Measurements from ENCODE around the gene DGKI. TPM values are rescaled to one million over a fixed set of nuclear protein-coding genes. Genes with fewer than 3 reads are reported as not detected.

Gene DGKI
- total and polyA plus RNA-seq, 2 donors (not counting 1 experiment from before 2014, with no cell fraction given) = not detected

DNA sequence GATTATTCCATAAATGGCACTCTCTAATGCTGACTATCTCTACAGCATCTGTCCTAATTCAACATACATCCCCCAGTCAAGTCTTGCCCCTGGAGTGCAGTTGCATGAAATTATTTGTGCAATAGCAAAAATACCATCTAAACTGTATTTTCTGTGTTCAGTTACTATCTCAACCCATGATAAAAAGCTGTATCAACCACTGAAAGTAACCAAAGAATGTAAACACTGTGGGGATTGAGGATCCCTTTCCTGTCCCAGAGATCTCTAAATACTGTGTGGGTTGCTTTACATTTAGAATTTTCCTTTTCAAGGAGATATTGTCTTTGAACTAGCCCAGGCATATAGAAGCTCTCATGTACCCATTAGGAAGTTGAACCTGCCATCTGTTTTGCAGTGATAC, 23.9 kb upstream of the DGKI start:
- H3K4me3 Mint-ChIP-seq = no peak overlapping the region
- CTCF ChIA-PET = interaction anchor here (1.2 kb wide), 1 partner anchor 17 kb away, joined by 3 read pairs; no protein-coding TSS in a partner anchor

DNA sequence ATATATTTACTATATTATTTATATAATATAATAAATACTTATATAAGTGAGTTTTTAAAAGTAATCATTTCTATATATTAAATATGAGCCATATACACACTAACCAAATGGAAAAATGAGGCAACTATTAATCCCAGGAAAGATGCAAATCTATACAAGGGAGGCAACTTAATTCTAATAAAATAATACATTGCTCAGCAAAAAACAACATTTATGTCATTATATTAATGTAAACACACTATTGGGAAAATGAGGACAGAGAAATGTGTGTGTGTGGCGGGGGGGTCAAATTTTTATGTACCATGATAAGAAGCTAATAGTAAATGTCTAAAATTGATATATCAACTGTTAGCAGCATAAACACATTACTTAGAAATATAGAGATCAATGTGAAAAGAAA, 23.3 kb upstream of the DGKI start:
- Histone ChIP-seq H4K20me1 (ENCODE audit: control insufficient read depth, insufficient read depth, low read length, poor library complexity, severe bottlenecking) (no peaks in the 10 kb centered on the region), H3K79me2 (ENCODE audit: control insufficient read depth, insufficient read depth, low read length) (no peaks in the 10 kb centered on the region), H2AFZ (ENCODE audit: insufficient read depth, low read depth, low read length, poor library complexity, severe bottlenecking) (no peak overlapping the region), H3K27ac (ENCODE audit: low read length in 2 of 2) (no peak overlapping the region), H3K9ac (ENCODE audit: low read length) (no peak overlapping the region), H3K4me2 (replicated peaks; ENCODE audit: low read depth, low read length, poor library complexity, severe bottlenecking) (no peak overlapping the region), H3K36me3 (replicated peaks in 1 of 2; ENCODE audit: control extremely low read depth in 1 of 2, control insufficient read depth in 1 of 2, extremely low read depth in 1 of 2, insufficient read depth in 2 of 2, low read length in 1 of 2) (peaks cover 5 to 14% of the 10 kb centered on the region in 2 experiments), H3K4me3 (ENCODE audit: control extremely low read depth in 1 of 5, extremely low read depth in 1 of 5, insufficient read depth in 1 of 5, low read depth in 2 of 5, low read length in 4 of 5) (no peak overlapping the region), H3K9me3 (ENCODE audit: control extremely low read depth in 1 of 3, control insufficient read depth in 2 of 3, insufficient read depth in 1 of 3, low read length in 2 of 3) (peaks cover 0 to 9% (median 5%) of the 10 kb centered on the region in 3 donors), H3K27me3 (replicated peaks in 1 of 4; ENCODE audit: control extremely low read depth in 1 of 4, control insufficient read depth in 3 of 4, insufficient read depth in 4 of 4, low read length in 3 of 4) (no peaks in the 10 kb centered on the region), H3K4me1 (ENCODE audit: control insufficient read depth in 2 of 2, insufficient read depth in 2 of 2, low read length in 2 of 2) (no peaks in the 10 kb centered on the region)
- ChIA-PET CTCF (interaction anchor here (1.2 kb wide), 1 partner anchor 17 kb away, joined by 3 read pairs; no protein-coding TSS in a partner anchor), POLR2A (no interaction called here)
- H3K27ac Mint-ChIP-seq = no peak overlapping the region
- no peak overlapping the region for H3K4me3 Mint-ChIP-seq
- no peak for TF ChIP-seq EZH2 (IDR thresholded peaks at IDR 0.05; ENCODE audit: borderline replicate concordance, insufficient read depth, low read depth, low read length, poor library complexity, severe bottlenecking)
- TF ChIP-seq, protein P1, sequence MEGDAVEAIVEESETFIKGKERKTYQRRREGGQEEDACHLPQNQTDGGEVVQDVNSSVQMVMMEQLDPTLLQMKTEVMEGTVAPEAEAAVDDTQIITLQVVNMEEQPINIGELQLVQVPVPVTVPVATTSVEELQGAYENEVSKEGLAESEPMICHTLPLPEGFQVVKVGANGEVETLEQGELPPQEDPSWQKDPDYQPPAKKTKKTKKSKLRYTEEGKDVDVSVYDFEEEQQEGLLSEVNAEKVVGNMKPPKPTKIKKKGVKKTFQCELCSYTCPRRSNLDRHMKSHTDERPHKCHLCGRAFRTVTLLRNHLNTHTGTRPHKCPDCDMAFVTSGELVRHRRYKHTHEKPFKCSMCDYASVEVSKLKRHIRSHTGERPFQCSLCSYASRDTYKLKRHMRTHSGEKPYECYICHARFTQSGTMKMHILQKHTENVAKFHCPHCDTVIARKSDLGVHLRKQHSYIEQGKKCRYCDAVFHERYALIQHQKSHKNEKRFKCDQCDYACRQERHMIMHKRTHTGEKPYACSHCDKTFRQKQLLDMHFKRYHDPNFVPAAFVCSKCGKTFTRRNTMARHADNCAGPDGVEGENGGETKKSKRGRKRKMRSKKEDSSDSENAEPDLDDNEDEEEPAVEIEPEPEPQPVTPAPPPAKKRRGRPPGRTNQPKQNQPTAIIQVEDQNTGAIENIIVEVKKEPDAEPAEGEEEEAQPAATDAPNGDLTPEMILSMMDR (IDR thresholded peaks at IDR 0.05) = no peak
- peaks cover 3% of the 10 kb centered on the region for H3K9me3 Mint-ChIP-seq (ENCODE audit: insufficient read depth)
- H3K4me1 Mint-ChIP-seq = no peaks in the 10 kb centered on the region
- no CpG with 5 or more reads among the region's 1 CpG for WGBS (ENCODE audit: insufficient coverage)
- DNase-seq (no peak), ATAC-seq (ENCODE audit: low read depth) (no peak)
- no peaks in the 10 kb centered on the region for H3K27me3 Mint-ChIP-seq
- intact Hi-C loops (cut with micrococcal nuclease) = no loop called here

More for the DNA sequence above, 23.9 kb upstream of the DGKI start:
- Mint-ChIP-seq H3K9me3 (ENCODE audit: insufficient read depth) (no peaks in the 10 kb centered on the region), H3K4me1 (no peaks in the 10 kb centered on the region), H3K27me3 (no peaks in the 10 kb centered on the region), H3K27ac (no peak overlapping the region)
- intact Hi-C loops (cut with micrococcal nuclease) = no loop called here
- Histone ChIP-seq H3K4me3 (ENCODE audit: control extremely low read depth in 1 of 5, extremely low read depth in 1 of 5, insufficient read depth in 1 of 5, low read depth in 2 of 5, low read length in 4 of 5) (no peak overlapping the region), H3K79me2 (ENCODE audit: control insufficient read depth, insufficient read depth, low read length) (no peaks in the 10 kb centered on the region), H3K9ac (ENCODE audit: low read length) (no peak overlapping the region), H2AFZ (ENCODE audit: insufficient read depth, low read depth, low read length, poor library complexity, severe bottlenecking) (no peak overlapping the region), H3K27me3 (replicated peaks in 1 of 4; ENCODE audit: control extremely low read depth in 1 of 4, control insufficient read depth in 3 of 4, insufficient read depth in 4 of 4, low read length in 3 of 4) (no peaks in the 10 kb centered on the region), H3K9me3 (ENCODE audit: control extremely low read depth in 1 of 3, control insufficient read depth in 2 of 3, insufficient read depth in 1 of 3, low read length in 2 of 3) (peaks cover 0 to 8% (median 3%) of the 10 kb centered on the region in 3 donors), H4K20me1 (ENCODE audit: control insufficient read depth, insufficient read depth, low read length, poor library complexity, severe bottlenecking) (no peaks in the 10 kb centered on the region), H3K4me1 (ENCODE audit: control insufficient read depth in 2 of 2, insufficient read depth in 2 of 2, low read length in 2 of 2) (no peaks in the 10 kb centered on the region), H3K4me2 (replicated peaks; ENCODE audit: low read depth, low read length, poor library complexity, severe bottlenecking) (no peak overlapping the region), H3K36me3 (replicated peaks in 1 of 2; ENCODE audit: control extremely low read depth in 1 of 2, control insufficient read depth in 1 of 2, extremely low read depth in 1 of 2, insufficient read depth in 2 of 2, low read length in 1 of 2) (peaks cover 3 to 14% of the 10 kb centered on the region in 2 experiments), H3K27ac (ENCODE audit: low read length in 2 of 2) (no peak overlapping the region)
- DNase-seq (no peak), ATAC-seq (ENCODE audit: low read depth) (no peak)
- POLR2A ChIA-PET = no interaction called here
- TF ChIP-seq EZH2 (IDR thresholded peaks at IDR 0.05; ENCODE audit: borderline replicate concordance, insufficient read depth, low read depth, low read length, poor library complexity, severe bottlenecking) = no peak
- TF ChIP-seq, protein P1 (IDR thresholded peaks at IDR 0.05) = no peak

All from B cell (primary cell).